ENCODE results near the gene MRPL36.

Gene MRPL36

GRCh38 chr5:1779782-1780613 is 19.6 kb downstream of the MRPL36 start:
- no peak for DNase-seq

DNA sequence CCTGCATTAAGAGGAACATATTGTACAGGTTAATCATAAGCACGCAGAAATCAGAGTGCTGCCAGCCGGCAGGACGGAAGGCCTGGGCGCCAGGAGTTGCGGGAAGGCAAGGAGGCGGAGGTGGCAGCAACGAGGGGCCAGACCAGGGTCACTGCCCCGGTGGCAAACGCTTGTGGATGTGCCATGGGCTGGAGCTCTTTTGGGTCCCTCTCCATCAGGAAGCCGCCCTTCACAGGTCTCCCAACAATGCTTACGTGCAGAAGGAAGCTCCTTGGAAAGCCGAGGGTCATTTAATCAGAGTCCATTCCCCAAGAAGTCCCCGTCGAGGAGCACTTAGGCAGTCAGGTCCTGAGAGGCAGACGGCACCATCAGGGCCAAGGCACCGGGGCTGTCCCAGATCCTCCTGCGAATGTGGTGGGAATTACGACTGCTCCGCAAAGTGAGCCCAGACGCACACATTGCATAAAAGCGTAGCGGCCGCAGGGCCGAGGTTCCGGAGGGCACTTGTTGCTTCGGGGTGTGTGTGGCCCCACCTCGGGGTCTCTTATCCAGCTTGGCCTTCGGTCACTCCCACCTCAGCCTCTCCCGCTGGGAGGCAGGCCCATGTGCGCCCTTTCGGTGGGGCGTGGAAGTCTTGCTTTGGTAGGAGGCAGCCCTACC is 20.5 kb downstream of the MRPL36 start:
- no peak for DNase-seq

DNA sequence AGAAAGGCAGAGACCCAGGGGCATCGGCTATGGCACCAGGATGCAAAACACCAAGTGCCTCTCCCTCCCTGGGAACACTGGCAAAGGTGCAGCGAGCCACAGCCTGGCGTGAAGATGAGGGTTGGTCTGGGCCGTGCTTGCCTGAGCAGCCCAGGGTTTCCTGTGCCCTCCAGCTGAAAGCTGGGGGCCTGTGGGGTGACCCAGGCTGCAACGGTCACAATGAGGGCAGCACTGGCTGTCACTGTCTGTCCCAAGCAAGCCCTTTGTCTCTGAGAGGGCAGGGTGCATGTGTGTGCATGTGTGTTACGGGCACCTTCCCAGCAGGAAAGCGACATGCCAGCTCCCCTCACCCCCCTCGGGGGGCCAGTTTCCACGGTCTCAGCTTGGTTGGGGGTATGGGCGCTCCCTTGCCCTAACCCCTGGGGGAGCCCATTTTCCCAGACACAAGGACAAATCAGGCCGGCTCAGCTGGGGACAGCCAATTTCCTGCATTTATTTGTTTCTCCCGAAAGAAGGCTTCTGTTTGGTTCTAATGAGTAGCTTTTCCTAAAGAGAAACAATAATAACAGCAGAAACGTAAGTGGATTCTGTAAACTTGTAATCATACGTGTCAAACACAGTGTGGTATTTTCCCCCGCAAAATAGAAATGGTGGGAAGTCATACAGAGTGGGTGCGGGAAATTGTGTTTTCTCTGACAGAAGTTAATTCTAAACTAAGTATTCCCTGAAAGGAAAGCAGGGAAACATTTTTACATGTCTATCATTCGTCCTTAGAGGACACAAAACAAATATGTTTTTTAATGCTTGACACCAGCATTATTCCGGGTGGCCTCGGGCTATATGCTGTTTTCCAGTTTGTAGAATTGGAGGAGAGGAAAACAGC is 21.3 kb downstream of the MRPL36 start:
- DNase-seq, result no peak

- DNase-seq, result no peak
These were observed 22.1 kb downstream of the MRPL36 start for GRCh38 chr5:1777281-1778137.

DNA sequence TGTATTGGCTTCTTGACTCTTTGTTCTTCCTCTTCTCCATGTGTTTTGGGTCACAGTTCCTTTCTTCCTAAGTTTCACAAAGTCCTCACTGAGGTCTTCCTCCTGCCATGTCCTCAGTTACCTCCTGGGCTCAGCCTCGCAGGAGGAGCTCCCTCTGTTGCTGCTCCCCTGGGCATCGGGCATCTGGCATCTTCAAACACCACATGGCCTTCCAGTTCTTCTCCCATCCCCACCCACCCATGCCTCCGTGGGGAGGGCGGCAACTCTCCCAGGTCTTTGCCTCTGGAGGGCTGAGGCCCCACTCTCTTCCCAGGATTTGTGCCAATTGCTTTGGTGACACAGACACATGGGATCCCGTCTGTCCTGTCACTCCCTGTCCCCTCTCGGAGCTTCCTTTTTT is 22.8 kb downstream of the MRPL36 start:
- DNase-seq, result no peak

- DNase-seq, result no peak
These were observed 27.0 kb downstream of the MRPL36 start for GRCh38 chr5:1772634-1773033.

DNA sequence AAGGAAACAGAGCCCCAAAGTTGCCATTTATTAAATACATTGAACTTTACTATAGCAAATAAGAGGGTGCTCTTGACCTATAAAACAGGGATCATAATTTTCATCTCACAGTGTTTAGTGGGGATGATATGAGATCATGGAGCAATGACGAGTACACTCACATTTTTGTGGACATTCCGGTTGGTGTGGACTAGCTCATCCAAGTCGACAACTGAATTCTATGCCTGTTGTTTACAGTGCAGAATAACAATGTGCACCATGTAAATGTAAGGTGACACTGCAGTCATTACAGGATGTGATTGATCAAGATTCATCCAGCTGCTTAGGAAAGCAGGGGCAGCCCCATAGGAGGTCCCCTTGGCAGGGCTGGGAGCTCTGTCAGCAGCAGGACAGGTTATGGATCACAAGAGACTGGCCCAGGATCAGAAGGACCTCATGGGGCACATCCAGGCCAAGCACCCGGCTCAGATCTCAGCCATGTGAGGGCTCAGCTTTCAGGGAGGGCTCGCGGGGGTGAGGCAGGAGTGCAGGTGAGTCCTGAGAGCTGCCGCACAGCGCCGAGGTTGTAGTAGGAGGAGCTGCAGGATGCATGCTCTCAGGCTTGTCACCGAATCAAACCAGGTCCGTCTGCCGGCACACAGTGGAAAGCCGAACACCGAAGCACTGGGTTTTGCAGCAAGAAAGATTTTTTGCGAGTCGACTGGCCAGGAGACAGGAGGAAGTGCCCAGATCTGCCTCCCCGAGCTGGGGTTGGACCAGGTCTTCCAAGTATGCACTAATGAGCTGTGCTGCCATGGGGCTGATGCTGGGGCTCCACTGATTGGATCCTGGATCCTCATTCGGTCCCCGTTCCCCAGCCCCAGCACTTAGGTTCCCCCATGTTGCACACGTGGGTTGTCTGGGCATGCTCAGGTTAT is 28.2 kb downstream of the MRPL36 start:
- no peak for DNase-seq

GRCh38 chr5:1770443-1770802 is 29.2 kb downstream of the MRPL36 start:
- DNase-seq, result no peak

- no peak for DNase-seq
These were observed 29.7 kb downstream of the MRPL36 start for GRCh38 chr5:1769752-1770442.

DNA sequence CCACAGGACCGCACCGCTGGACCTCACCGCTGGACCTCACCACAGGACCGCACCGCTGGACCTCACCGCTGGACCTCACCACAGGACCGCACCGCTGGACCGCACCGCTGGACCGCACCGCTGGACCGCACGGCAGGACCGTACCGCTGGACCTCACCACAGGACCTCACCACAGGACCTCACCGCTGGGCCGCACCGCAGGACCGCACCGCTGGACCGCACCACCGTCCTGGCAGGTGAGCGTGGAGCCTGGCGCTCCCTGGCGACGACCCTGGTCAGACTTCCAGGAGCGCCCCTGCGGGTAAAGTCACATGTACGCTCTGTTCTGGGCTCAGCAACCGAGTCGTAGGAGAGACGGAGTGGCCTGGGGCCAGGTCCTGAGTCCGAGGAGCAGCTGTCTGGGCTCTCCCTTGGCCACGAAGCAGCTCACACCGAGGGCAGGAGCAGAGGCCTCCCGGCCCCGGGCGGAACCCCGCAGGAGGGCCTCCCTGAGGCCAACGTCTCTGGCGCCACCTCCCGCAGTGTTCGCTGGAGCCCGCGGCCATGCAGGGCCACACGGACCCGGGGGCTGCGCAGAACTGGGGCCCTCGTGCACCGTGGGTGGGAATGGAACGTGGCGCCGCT is 30.5 kb downstream of the MRPL36 start:
- no peak for DNase-seq

- DNase-seq, result no peak
These were observed 31.2 kb downstream of the MRPL36 start for GRCh38 chr5:1768283-1769000.

DNA sequence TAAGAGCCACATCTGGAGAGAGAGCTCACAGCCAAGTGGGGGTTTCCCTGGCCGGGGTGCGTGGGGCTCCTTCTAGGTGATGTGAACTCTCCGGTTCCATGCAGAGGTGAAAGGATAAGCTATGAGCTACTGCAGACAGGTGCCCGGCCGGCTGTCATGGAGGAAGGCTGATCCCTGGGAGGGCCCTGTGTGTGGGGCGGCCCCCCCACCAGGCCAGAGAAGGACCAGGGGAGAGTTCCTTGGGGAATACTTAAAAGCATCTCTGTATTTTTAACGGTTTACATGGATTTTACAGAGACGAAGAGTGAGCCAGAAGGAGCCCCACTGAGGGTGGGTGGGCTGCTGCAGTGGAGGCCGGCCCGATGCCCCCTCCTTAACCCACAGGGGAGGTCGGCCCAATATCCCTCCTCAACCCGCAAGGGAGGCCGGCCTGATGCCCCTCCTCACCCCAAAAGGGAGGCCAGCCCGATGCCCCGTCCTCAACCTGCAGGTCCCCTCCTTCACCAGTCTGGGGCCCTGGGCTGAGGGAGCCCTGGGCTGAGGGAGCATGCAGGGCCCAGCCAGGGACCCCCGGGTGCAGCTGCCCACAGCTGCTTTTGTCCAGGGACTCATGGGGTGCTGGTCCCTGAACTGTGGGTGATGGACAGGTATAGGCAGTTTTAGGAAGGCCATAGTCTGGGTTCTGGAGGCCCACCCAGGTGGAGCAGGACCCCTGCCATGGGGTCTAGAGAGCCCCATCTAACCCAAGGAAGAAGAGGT is 31.9 kb downstream of the MRPL36 start:
- no peak for DNase-seq

DNA sequence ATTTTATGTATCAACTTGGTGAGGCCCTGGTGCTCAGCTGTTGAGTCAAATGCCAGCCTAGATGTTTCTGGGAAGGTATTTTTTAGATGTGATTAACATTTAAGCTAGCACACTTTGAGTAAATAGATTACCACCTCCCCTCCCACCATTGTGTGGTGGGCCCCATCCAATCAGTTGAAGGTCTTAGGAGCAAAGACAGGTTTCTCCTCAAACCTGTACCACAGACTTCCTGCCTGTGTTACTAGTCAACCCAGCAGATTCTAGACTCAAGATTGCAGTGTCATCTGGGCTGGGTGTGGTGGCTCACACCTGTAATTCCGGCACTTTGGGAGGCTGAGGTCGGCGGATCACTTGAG is 33.8 kb downstream of the MRPL36 start:
- no peak for DNase-seq

DNA sequence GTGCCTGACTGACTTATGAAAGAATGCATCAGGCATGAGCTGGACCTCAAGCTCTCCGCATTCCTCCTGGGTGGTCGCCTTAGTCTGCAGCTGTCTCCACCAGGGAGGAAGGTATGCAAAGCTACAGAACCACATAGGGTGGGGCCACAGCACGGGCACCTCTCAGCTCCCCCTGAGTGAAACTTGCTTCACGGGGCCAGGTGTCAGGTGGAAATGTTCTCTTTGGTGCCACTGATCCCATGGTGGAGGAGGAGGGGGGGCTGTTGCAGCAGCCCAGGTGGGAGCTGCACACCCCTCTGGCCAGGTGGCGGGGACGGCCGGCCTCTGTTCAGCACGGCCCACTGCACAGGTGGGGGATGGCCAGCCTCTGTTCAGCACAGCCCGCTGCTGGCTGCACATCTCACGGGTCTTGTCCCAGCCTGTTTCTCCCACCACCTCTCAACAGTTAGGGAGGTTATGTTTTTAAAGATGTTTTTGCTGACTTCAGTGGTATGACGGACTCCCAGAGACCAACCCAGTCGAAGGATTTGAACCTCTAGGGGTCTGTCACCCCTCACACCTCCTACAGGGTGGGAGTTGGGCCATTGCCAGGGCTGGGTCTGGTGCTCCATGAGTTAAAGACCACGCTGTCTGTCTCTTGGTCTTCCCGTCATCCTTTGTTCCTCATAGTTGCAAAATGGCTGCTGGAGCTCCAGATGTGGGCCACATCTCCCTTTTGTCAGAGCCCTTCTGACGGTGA is 34.3 kb downstream of the MRPL36 start:
- no peak for DNase-seq

DNA sequence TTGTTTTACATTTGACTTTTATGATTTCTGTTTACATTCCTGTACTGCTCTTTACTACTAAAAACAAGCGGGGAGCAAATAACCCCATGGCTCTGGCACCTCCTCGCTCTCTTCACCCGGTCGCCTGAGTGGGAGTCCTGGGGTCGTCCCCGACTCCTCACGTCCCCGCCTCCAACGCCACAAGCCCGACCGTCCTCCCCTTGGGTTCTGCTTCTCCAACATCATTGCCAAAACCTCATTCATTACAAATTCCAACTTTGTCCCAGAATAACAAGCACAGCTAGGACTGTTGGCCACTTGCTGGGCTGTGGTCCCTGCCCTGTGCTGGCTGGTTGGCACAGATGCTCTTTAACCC is 35.1 kb downstream of the MRPL36 start:
- no peak for DNase-seq

DNA sequence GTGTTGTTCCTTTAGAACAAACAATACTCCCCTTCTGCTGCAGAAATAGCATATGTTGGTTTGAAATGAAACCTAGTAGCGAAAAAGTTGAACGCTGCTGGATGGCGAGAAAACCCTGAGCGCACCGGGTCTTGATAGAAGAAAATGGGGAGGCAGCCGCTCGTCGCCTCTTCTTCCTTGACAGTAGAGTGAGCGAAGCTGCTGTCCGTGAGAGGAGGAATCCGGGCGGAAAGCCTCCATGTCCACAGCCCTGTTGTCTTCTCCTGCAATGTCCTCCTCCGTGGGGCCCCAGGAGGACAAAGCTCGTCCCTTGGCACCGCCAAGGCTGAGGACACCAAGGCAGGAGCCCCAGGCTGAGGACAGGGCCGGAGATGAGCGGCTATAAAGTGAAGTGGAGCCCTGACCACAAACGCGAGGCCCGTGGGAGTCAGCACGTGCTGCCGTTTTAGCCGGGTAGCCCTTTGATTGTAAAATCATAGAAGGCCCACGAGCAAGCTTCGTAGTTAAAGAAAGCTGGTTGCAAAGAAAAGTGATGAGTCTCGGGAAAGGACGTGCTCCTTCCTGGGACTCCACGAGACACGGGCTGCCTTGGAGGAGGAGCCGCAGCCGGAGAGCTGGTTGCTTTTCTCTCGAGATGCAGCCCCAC is 35.6 kb downstream of the MRPL36 start:
- DNase-seq, result no peak

DNA sequence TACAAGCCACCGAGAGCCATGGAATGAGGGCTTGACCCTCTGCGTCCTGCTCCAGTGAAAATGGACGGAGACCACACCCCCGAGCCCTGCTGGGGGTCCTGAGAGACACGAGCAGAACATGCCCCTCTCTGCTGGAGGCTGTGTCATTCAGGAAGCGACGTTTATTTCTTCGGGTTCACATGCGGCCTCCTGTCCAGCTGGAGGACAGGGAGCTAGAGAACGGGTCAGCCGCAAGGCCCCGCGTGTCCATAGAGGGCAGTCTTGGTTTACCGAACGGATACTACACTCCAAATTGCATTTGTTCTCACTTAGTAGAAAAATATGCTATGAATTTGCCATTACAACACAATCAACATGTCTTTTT is 36.1 kb downstream of the MRPL36 start:
- DNase-seq, result peak; percentile 49
